Activated effector memory CD4-positive, alpha-beta T cell treated with anti-CD3 and anti-CD28 coated beads, Interleukin-2, amount 50 U/mL, for 16 hours (primary cell): Measurements from ENCODE around the gene RAP2B.
A peak's percentile ranks its signal among the peaks of the same experiment; 100 is the strongest.
"Not testable (repeated sequence)": the region's sequence is repeated elsewhere in the genome, so short reads cannot be mapped to it uniquely, and the experiment has no call there.

Experiments
- DNase-seq: peaks from one replicate; pipeline ENCODE4 v3.0.0-alpha.2; 2020

The RAP2B gene

GRCh38 chr3:153161714-153162512 is at the start of gene RAP2B:
Gene RAP2B (plus strand): TSS chr3:153162226. CDS start chr3:153162694, 468 bp downstream.
- DNase-seq: peak; percentile 98

GRCh38 chr3:153113541-153113940 is 48.5 kb upstream of the RAP2B start:
- no peak for DNase-seq

DNA sequence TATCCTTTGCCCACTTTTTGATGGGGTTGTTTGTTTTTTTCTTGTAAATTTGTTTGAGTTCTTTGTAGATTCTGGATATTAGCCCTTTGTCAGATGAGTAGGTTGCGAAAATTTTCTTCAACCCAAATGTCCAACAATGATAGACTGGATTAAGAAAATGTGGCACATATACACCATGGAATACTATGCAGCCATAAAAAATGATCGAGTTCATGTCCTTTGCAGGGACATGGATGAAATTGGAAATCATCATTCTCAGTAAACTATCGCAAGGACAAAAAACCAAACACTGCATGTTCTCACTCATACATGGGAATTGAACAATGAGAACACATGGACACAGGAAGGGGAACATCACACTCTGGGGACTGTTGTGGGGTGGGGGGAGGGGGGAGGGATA is 47.8 kb upstream of the RAP2B start:
- not testable (repeated sequence) for DNase-seq

DNA sequence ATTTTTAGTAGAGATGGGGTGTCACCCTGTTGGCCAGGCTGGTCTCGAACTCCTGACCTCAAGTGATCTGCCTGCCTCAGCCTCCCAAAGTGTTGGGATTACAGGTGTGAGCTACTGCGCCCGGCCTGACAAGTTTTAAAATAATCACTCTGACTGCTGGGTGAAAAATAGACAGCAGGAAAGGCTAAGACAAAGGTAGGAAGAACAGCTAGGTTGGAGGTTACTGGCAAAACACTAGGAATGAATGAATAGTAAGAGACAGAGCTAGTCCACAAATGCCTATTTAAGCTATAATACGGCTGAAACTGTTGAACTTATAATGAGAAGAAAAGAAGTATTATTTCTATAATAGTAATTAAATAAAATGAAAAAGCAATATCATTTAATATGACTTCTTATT is 46.7 kb upstream of the RAP2B start:
- no peak for DNase-seq

- DNase-seq: no peak
Measured at GRCh38 chr3:153127788-153128187, 34.2 kb upstream of the RAP2B start.

- DNase-seq: no peak
Measured at GRCh38 chr3:153129426-153129825, 32.6 kb upstream of the RAP2B start.

GRCh38 chr3:153129866-153130265 is 32.2 kb upstream of the RAP2B start:
- no peak for DNase-seq

DNA sequence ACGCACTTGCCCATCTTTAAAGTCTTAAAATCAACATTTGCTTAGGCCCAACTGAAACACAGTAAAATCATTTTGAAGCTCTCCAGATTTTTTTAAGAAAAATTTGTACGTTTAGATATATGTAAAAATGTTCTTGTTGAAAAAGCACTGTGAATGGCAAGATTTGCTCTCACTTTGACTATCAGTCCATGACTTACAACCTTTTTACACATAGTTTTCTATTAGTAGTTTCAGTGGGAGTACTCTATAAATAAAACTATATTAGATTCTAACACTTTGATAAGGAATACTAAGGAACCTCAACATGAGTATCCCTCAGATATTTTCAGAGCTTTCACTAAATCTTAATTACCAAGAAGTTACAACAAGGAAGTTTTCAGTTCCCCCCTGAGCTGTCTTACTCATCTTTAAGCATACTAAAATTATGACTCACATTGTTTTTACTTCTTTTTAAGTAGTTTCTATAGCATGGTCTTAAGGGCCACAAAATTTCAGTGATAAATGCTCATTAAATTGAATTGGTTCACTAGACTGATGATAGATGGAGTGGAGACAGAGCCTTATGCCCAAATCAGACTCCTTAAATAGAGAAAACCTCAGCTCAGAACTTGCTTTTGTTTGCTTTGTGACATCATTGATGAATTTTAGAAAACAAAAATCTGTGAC is 31.6 kb upstream of the RAP2B start:
- DNase-seq: no peak

- no peak for DNase-seq
Measured at GRCh38 chr3:153137626-153138025, 24.4 kb upstream of the RAP2B start.

DNA sequence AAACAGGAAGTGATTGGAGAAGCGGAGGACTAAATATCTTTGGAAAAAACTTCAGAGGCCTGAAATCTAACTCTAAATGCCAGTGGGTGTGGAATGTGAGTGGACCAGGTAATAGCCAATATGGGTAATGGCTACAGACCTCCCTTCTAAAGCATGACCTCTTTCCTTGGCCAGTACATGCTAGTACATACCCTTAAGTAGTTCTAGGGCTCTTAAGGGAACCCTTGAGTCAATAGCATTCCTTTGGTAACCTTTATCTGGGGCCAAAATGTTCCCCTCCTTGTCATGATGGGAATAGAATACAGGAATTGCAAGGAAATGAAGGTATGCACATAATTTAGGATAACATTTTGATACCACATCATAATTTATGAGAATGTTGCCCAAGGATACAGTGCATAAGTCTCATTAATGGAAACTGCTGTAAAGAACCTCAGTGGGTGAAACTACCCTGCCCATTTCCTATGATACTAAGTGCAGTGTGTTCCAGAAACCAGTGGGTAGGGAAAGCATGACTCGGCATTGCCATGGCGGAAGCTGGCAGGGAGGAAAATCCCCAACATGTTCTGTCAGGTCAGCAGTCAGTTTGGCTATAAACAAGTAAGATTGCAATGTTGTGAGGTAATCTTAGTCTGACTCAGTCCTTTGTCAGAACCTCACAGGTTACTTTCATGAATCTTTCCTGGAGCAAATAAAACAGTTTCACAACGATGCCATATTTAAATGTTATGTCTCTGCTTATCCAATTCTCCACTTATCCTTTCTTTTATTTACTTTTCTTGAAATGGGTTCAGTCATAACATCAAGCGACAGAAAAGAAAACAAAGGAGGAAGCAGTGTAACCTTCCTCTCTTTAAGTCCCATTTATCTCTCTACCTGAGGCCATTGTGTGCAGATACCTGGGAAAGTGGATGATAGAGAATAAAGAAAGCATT is 23.5 kb upstream of the RAP2B start:
- DNase-seq: peak; percentile 82

- DNase-seq: no peak
Measured at GRCh38 chr3:153142961-153143360, 19.1 kb upstream of the RAP2B start.

- DNase-seq: no peak
Measured at GRCh38 chr3:153144071-153144470, 18.0 kb upstream of the RAP2B start.

DNA sequence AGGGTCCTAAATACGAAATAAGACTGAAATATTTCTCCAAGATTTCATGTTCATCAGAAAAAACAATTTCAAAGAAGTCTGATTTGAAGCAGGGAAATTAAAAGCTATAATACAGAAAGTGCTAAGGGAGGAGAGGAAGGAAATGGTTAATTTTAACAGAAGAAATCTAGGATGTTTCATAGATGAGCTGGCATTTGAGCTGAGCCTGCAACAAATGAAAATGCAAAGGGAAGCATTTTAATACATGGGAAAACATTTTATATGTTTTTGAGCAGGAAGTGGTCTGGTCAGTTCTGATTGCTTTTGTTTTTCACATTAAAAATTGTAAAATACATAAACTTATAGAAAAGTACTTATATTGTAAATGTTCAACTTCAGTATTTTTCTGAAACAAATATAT is 17.2 kb upstream of the RAP2B start:
- no peak for DNase-seq

GRCh38 chr3:153145454-153145853 is 16.6 kb upstream of the RAP2B start:
- no peak for DNase-seq

DNA sequence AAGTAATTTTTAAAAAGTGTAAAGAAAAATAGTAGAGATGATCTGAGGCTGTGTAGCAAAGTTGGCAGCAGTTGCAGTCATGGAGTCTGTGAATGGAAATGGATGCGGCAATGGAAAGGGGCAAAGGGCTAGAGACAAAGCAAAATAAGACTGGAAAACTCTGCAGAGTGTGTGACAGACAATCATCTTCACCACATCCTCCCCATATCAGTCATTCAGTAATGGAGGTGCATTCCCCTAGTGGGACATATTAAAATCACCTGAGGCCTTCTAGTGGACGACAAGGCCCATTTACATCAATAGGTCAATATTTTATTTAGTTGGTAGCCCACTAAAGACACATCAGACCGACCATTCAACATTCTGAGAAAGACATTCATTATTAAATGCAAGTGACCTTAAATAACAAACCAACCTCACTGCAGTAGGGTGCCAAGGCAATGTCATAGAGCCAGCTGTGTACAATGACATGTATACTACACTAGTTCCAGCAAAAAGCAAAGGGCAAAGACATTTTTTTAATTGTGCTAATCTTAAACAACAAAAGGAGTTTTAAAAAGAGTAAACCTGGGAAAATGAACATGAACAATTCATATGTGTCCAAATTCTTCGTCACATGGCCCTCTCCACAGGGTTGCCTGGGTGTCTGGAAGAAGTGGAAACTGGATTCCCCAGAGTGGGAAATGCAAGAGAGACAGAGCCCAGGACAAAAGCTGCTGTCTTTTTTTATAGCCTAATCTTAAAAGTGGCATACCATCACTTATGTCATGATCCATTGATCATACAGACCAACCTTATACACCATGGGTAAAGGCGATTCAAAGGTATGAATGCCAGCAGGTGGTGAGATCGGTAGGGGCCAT is 15.6 kb upstream of the RAP2B start:
- DNase-seq: no peak

GRCh38 chr3:153150991-153151390 is 11.0 kb upstream of the RAP2B start:
- no peak for DNase-seq

GRCh38 chr3:153155786-153156185 is 6.2 kb upstream of the RAP2B start:
- not testable (repeated sequence) for DNase-seq

GRCh38 chr3:153158189-153158588 is 3.8 kb upstream of the RAP2B start:
- no peak for DNase-seq

DNA sequence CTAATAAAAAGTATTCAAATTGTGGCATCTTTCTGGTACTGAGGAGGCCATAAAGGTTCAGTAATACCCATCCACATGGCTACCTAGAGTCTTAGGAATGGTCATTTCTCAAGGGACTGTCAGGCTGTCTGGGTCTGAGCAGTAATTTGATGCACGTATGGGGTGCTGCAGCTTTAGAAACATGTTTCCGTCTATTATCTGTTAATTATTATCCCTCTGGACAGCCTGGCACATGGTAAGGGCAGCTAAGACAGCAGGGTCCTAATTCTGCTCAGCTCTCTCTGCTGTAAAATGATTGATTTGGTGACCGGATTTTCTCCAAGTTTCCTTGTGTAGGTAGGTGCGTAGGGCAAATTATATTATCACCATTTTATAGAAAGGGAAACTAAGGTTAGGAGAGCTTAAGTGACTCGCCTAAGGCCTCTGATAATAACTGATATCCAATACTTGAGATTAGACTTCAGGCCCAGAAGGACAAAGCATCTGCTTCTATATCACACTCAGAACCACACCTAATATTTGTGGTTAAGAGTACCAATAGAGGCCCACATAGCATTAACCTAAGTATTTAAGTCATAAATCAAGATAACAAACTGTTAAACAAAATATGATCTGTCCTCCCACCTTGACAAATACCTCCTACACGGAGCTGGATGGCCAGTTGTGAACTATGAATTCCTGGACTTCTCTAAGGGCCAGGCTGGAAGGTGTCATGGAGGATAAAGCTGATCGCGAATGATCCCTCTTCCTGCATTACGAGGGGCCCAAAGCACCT is 2.9 kb upstream of the RAP2B start:
- no peak for DNase-seq

DNA sequence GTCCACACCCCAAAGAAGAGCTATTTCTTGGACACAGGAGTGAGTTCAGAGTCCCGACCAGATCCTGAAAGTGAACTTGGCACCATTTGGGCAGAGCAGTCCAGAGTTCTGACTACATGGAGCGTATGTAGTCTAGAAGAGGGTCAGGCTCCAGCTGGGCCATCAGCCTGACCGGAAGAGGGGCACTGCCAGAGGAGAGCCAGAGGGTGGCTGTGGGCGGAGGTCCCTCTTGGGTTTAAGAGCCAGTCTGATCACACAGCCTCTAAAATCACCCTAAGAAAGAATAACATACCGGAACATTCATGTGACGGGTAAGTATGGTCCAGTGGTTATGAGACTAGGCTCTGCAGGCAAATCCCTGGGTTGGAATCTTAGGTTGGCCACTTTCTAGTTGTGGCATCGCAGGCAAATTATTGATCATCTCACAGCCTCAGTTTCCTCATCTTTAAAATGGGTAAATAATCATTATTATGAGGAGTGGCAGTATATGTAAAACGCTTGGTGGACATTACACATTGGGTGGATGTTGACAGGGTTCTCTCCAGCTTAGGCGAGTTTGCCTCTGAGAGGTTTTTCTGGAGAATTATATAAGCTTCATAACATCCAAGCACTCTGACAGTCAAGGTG is 2.1 kb upstream of the RAP2B start:
- no peak for DNase-seq
